GM20000 (cell line): Measurements from ENCODE around the gene C16orf90.

Experiments used
- DNase-seq: peaks from one replicate; pipeline ENCODE4 v3.0.0; 2012; ENCODE audit warnings: low spot score
- CTCF ChIP-seq: IDR thresholded peaks from 2 replicates; pipeline ENCODE4 v1.5.1; 2012; ENCODE audit warnings: mild to moderate bottlenecking, control low read depth; ENCODE audit errors: extremely low read depth, missing control alignments

The C16orf90 gene

GRCh38 chr16:3487521-3488410 is 7.5 kb downstream of the C16orf90 start:
- no peak for DNase-seq
- TF ChIP-seq CTCF = no peak

GRCh38 chr16:3486506-3487215 is 8.6 kb downstream of the C16orf90 start:
- DNase-seq = no peak
- no peak for TF ChIP-seq CTCF

- no peak for DNase-seq
- no peak for TF ChIP-seq CTCF
These were observed 9.3 kb downstream of the C16orf90 start for GRCh38 chr16:3485821-3486505.

- no peak for TF ChIP-seq CTCF
- no peak for DNase-seq
These were observed 10.1 kb downstream of the C16orf90 start for GRCh38 chr16:3485097-3485745.

- DNase-seq = no peak
- TF ChIP-seq CTCF = no peak
These were observed 10.8 kb downstream of the C16orf90 start for GRCh38 chr16:3484318-3485096.

- DNase-seq = no peak
- no peak for TF ChIP-seq CTCF
These were observed 12.5 kb downstream of the C16orf90 start for GRCh38 chr16:3482659-3483241.
